ENCODE measurements around the gene UBE4B.

Gene UBE4B

GRCh38 chr1:10170239-10170574 lies 137.4 kb downstream of the UBE4B start:
- DNase-seq (ENCODE audit: low read depth), result no peak
- H3K4me3 ChIP-seq (ENCODE audit: low read depth, low read length), result no peak overlapping the region
- no peak for TF ChIP-seq CTCF (IDR thresholded peaks at IDR 0.05; ENCODE audit: control insufficient read depth, extremely low read depth, insufficient read depth)

GRCh38 chr1:10171105-10171767 lies 138.5 kb downstream of the UBE4B start:
- no peak for DNase-seq (ENCODE audit: low read depth)

GRCh38 chr1:10171995-10172669 lies 139.4 kb downstream of the UBE4B start:
- DNase-seq (ENCODE audit: low read depth), result no peak
- H3K4me3 ChIP-seq (ENCODE audit: low read depth, low read length), result no peak overlapping the region
- TF ChIP-seq CTCF (IDR thresholded peaks at IDR 0.05; ENCODE audit: control insufficient read depth, extremely low read depth, insufficient read depth), result no peak

More at GRCh38 chr1:10171105-10171767, 138.5 kb downstream of the UBE4B start:
- H3K4me3 ChIP-seq (ENCODE audit: low read depth, low read length), result no peak overlapping the region
- TF ChIP-seq CTCF (IDR thresholded peaks at IDR 0.05; ENCODE audit: control insufficient read depth, extremely low read depth, insufficient read depth), result no peak

- no peak overlapping the region for H3K4me3 ChIP-seq (ENCODE audit: low read depth, low read length)
- no peak for DNase-seq (ENCODE audit: low read depth)
- no peak for TF ChIP-seq CTCF (IDR thresholded peaks at IDR 0.05; ENCODE audit: control insufficient read depth, extremely low read depth, insufficient read depth)
These were observed 140.8 kb downstream of the UBE4B start for GRCh38 chr1:10173582-10173981.

- H3K4me3 ChIP-seq (ENCODE audit: low read depth, low read length), result no peak overlapping the region
- DNase-seq (ENCODE audit: low read depth), result no peak
- no peak for TF ChIP-seq CTCF (IDR thresholded peaks at IDR 0.05; ENCODE audit: control insufficient read depth, extremely low read depth, insufficient read depth)
These were observed 145.1 kb downstream of the UBE4B start for GRCh38 chr1:10177876-10178275.

- DNase-seq (ENCODE audit: low read depth), result no peak
- TF ChIP-seq CTCF (IDR thresholded peaks at IDR 0.05; ENCODE audit: control insufficient read depth, extremely low read depth, insufficient read depth), result no peak
- H3K4me3 ChIP-seq (ENCODE audit: low read depth, low read length), result no peak overlapping the region
These were observed 146.0 kb downstream of the UBE4B start for GRCh38 chr1:10178597-10179405.
